Stimulated activated CD8-positive, alpha-beta memory T cell treated with anti-CD3 and anti-CD28 coated beads, Interleukin-12 subunit alpha, Interleukin-12 subunit beta, amount 100 ng/mL, for 1 hour (primary cell): ENCODE data around the gene ENOSF1.
A peak's percentile ranks its signal among the peaks of the same experiment; 100 is the strongest.
"Not testable (repeated sequence)": the region's sequence is repeated elsewhere in the genome, so short reads cannot be mapped to it uniquely, and the experiment has no call there.

Experiments
- DNase-seq: peaks from one replicate; pipeline ENCODE4 v3.0.0-alpha.2; 2020; ENCODE audit warnings: low read depth

ENOSF1 gene, protein sequence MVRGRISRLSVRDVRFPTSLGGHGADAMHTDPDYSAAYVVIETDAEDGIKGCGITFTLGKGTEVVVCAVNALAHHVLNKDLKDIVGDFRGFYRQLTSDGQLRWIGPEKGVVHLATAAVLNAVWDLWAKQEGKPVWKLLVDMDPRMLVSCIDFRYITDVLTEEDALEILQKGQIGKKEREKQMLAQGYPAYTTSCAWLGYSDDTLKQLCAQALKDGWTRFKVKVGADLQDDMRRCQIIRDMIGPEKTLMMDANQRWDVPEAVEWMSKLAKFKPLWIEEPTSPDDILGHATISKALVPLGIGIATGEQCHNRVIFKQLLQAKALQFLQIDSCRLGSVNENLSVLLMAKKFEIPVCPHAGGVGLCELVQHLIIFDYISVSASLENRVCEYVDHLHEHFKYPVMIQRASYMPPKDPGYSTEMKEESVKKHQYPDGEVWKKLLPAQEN

GRCh38 chr18:712401-713134 is at the start of gene ENOSF1:
Gene ENOSF1 (minus strand): TSS chr18:712630. CDS start chr18:712587, 43 bp downstream.
- peak; percentile 68 for DNase-seq

DNA sequence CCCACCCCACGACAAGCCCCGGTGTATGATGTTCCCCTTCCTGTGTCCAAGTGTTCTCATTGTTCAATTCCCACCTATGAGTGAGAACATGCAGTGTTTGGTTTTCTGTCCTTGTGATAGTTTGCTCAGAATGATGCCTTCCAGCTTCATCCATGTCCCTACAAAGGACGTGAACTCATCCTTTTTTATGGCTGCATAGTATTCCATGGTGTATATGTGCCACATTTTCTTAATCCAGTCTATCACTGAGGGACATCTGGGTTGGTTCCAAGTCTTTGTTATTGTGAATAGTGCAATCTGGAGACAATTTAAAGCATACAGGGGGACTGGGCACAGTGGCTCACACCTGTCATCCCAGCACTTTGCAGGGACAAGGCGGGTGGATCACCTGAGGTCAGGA is 47.4 kb upstream of the ENOSF1 start:
- DNase-seq, result not testable (repeated sequence)

DNA sequence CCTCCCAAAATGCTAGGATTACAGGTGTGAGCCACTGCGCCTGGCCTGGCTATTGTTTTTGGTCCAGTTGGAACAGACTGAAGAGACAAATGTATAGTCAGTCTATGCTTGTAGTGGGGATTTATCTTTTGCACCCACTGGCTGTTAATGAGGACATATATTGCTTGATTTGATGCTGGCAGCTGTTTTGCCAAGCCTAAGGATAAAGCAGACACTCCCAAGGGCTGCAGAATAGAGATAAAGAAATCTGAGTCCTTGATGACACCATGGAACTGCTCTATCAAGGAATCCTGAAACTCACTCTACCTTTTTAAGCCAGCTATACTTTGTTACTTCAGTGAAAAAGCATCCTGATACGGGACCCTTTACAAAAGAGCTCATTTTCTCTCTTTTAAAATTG is 43.1 kb upstream of the ENOSF1 start:
- no peak for DNase-seq

GRCh38 chr18:754656-755055 is 42.2 kb upstream of the ENOSF1 start:
- DNase-seq, result no peak

GRCh38 chr18:750456-750855 is 38.0 kb upstream of the ENOSF1 start:
- no peak for DNase-seq

- DNase-seq, result no peak
These were observed 32.6 kb upstream of the ENOSF1 start for GRCh38 chr18:744832-745597.

DNA sequence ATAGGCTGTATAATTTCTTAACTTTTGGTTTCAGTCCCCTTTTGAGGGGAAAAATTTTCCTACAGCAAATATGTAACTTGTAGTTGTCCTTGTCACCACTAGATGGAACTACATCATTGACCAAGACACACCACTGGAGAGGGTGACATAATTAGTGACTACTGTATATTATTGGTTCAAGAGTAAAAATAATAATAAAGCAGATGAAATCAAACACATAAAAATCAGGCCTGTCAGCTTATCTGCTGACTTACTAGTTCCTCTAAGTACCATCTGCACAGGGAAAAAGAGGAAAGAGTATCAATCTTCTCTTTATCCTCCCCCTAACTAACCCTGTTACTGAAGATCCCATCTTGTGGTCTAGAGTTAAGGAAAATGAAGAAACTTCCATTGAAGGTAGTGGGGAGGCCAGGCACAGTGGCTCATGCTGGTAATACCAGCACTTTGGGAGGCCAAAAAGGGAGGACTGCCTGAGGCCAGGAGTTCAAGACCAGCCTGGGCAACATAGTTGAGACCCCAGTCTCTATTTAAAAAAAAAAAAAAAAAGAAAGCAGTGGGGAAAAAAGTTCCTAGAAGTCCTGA is 29.6 kb upstream of the ENOSF1 start:
- DNase-seq, result no peak

- no peak for DNase-seq
These were observed 19.9 kb upstream of the ENOSF1 start for GRCh38 chr18:732371-732770.

DNA sequence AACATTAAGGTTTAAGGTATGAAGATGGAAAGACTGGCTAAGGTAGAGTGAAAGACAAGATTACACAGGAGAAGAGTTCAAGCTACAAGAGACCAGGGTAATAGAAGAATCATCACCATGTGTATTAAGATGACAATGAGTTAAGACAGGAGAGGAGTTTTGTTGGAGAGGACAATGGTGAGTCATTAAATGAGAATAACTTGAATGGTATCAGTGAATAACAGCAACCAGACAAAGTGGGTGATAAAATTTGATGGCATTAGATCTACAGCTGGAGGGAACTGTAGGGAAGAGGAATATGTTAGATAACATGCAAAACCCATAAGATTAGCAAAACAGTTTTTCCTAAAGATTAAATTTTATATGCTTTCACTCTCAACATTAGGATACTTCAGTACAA is 18.8 kb upstream of the ENOSF1 start:
- no peak for DNase-seq

DNA sequence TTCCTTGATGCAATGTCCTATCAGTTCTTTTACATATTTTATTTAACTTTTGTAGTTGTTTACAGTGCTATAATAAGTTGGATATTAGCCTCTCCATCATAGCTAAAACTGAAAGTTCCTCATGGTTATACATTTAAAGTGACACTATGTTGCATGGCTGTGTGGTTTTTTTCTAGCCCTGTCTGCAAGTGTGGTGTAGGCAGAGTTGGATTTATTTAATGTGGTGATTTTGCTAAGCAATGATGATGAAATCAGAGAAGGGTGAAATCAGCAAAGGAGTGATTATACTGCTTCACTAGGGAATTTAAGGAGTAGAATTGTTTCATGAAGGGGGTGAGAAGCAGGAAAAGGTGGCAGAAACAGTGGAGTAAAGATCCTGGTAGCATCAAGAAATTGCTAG is 18.3 kb upstream of the ENOSF1 start:
- DNase-seq, result no peak

DNA sequence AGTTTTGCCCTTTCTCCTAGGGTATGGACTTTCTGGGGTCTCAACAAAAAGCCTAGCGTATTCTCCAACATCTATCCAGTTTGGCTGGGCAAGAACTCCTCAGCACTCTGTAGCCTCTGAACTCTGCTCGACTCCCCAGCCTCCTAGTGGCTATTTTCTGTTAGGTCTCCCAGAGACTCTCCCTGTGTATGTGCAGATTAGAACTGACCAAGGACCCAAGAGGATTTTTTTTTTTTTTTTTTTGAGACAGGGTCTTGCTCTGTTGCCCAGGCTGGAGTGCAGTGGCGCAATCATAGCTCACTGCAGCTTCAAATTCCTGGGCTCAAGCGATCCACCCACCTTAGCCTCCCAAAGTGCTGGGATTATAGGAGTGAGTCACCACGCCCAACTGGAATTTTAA is 17.7 kb upstream of the ENOSF1 start:
- not testable (repeated sequence) for DNase-seq

- DNase-seq, result no peak
These were observed 13.2 kb upstream of the ENOSF1 start for GRCh38 chr18:725646-726045.

GRCh38 chr18:723541-724080 is 11.2 kb upstream of the ENOSF1 start:
- DNase-seq, result no peak

GRCh38 chr18:717003-717402 is 4.6 kb upstream of the ENOSF1 start:
- no peak for DNase-seq

DNA sequence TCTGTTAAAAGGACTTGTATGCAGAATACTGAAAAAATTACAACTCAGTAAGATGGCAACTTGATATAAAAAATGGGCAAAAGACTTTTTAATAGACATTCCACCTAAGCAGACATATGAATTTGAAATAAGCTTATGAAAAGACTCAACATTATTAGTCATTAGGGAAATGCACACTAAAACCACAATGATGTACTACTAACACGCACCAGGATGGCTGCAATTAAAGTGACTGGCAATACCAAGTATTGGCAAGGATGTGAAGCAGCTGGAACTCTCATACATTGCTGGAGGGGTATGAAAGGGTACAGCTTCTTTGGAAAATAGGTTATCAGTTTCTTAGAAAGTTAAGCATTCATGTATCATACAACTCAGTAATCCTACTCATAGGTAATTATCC is 3.2 kb upstream of the ENOSF1 start:
- no peak for DNase-seq

GRCh38 chr18:713135-713490 is 683 bp upstream of the ENOSF1 start:
- DNase-seq, result no peak

- DNase-seq, result peak; percentile 56
These were observed 601 bp downstream of the ENOSF1 start for GRCh38 chr18:711657-712400.

GRCh38 chr18:711310-711656 is 1.1 kb downstream of the ENOSF1 start:
- no peak for DNase-seq

- DNase-seq, result no peak
These were observed 1.8 kb downstream of the ENOSF1 start for GRCh38 chr18:710418-711300.

GRCh38 chr18:709771-710170 is 2.7 kb downstream of the ENOSF1 start:
- DNase-seq, result no peak
